Activated naive CD4-positive, alpha-beta T cell treated with anti-CD3 and anti-CD28 coated beads, Interleukin-2, amount 50 U/mL, for 72 hours (primary cell): Measurements from ENCODE around the gene GUCY2D. TPM values are rescaled to one million over a fixed set of nuclear protein-coding genes. Genes with fewer than 3 reads are reported as not detected.
A peak's percentile ranks its signal among the peaks of the same experiment; 100 is the strongest.

Source experiments
- ATAC-seq, 2 donors: fragments of 150-1000 bp; cut with Tn5 transposase; 2 replicates each; pipeline ENCODE4 v1.10.0; 2021; ENCODE audit warnings: mild to moderate bottlenecking in 2 of 2, moderate library complexity in 2 of 2
- DNase-seq, 2 donors: peaks; one replicate each; pipeline ENCODE4 v3.0.0; 2021 to 2022; ENCODE audit warnings: low spot score in 2 of 2
- H3K27ac Mint-ChIP-seq, 2 donors: one replicate each; pipeline ENCODE4 v1.8.0; 2022; ENCODE audit warnings: mild to moderate bottlenecking in 2 of 2, mixed read lengths in 2 of 2
- H3K36me3 Mint-ChIP-seq, 2 donors: one replicate each; pipeline ENCODE4 v1.8.0; 2022; ENCODE audit warnings: mixed read lengths in 2 of 2
- H3K9me3 Mint-ChIP-seq, 2 donors: one replicate each; pipeline ENCODE4 v1.8.0; 2022; ENCODE audit warnings: mixed read lengths in 2 of 2
- total RNA-seq, 2 donors: library from RNA; stranded (reverse); gene quantifications; one replicate each; pipeline ENCODE4 v1.2.3, GENCODE V29; 2022

GUCY2D gene
- total RNA-seq, 2 donors from 2014 or later: 0.19 TPM; not detected in 1

GRCh38 chr17:7987112-7987893 is 15.1 kb upstream of the GUCY2D start:
- H3K9me3 Mint-ChIP-seq: no peaks in the 10 kb centered on the region
- H3K36me3 Mint-ChIP-seq: no peaks in the 10 kb centered on the region
- no peak overlapping the region for H3K27ac Mint-ChIP-seq
- no peak for DNase-seq
- ATAC-seq: no peak

- DNase-seq (peak in 1 of 2 donors; percentile 77), ATAC-seq (peak; percentile 52 to 53)
- Mint-ChIP-seq H3K36me3 (no peaks in the 10 kb centered on the region), H3K9me3 (no peaks in the 10 kb centered on the region), H3K27ac (peak overlapping the region in 1 of 2 donors; percentile 60)
Observed at GRCh38 chr17:7988750-7989178, 13.7 kb upstream of the GUCY2D start.

- Mint-ChIP-seq H3K27ac (peak overlapping the region; percentile 44 to 88), H3K36me3 (no peaks in the 10 kb centered on the region), H3K9me3 (no peaks in the 10 kb centered on the region)
- ATAC-seq (peak; percentile 89 to 91), DNase-seq (peak; percentile 91 to 100)
Observed at GRCh38 chr17:7989781-7990655, 12.4 kb upstream of the GUCY2D start.

GRCh38 chr17:7992516-7992915 is 9.9 kb upstream of the GUCY2D start:
- ATAC-seq: no peak

GRCh38 chr17:7992924-7993323 is 9.5 kb upstream of the GUCY2D start:
- no peak for ATAC-seq
- no peaks in the 10 kb centered on the region for H3K36me3 Mint-ChIP-seq
- no peak overlapping the region for H3K27ac Mint-ChIP-seq
- no peaks in the 10 kb centered on the region for H3K9me3 Mint-ChIP-seq
- no peak for DNase-seq

More at GRCh38 chr17:7992516-7992915, 9.9 kb upstream of the GUCY2D start:
- no peak for DNase-seq
- Mint-ChIP-seq H3K9me3 (no peaks in the 10 kb centered on the region), H3K27ac (no peak overlapping the region), H3K36me3 (no peaks in the 10 kb centered on the region)

- Mint-ChIP-seq H3K27ac (no peak overlapping the region), H3K36me3 (no peaks in the 10 kb centered on the region), H3K9me3 (no peaks in the 10 kb centered on the region)
- ATAC-seq (no peak), DNase-seq (no peak)
Observed at GRCh38 chr17:7993972-7994589, 8.3 kb upstream of the GUCY2D start.

GRCh38 chr17:7995724-7996123 is 6.7 kb upstream of the GUCY2D start:
- no peak for ATAC-seq
- H3K27ac Mint-ChIP-seq: no peak overlapping the region
- H3K9me3 Mint-ChIP-seq: no peaks in the 10 kb centered on the region
- H3K36me3 Mint-ChIP-seq: no peaks in the 10 kb centered on the region
- no peak for DNase-seq

GRCh38 chr17:7997186-7997585 is 5.2 kb upstream of the GUCY2D start:
- DNase-seq (peak; percentile 30 to 42), ATAC-seq (peak; percentile 44 to 76)
- Mint-ChIP-seq H3K36me3 (no peaks in the 10 kb centered on the region), H3K9me3 (no peaks in the 10 kb centered on the region), H3K27ac (no peak overlapping the region)

- no peak overlapping the region for H3K27ac Mint-ChIP-seq
- ATAC-seq (no peak), DNase-seq (no peak)
- H3K36me3 Mint-ChIP-seq: no peaks in the 10 kb centered on the region
- no peaks in the 10 kb centered on the region for H3K9me3 Mint-ChIP-seq
Observed at GRCh38 chr17:8002721-8003593, 542 bp downstream of the GUCY2D start.

- ATAC-seq (no peak), DNase-seq (no peak)
- Mint-ChIP-seq H3K9me3 (no peaks in the 10 kb centered on the region), H3K36me3 (no peaks in the 10 kb centered on the region), H3K27ac (no peak overlapping the region)
Observed at GRCh38 chr17:8003594-8004181, 1.3 kb downstream of the GUCY2D start.

GRCh38 chr17:8004899-8005298 is 2.5 kb downstream of the GUCY2D start:
- no peak for DNase-seq
- Mint-ChIP-seq H3K9me3 (no peaks in the 10 kb centered on the region), H3K27ac (no peak overlapping the region), H3K36me3 (no peaks in the 10 kb centered on the region)
- no peak for ATAC-seq

- DNase-seq: no peak
- ATAC-seq: no peak
- Mint-ChIP-seq H3K36me3 (no peaks in the 10 kb centered on the region), H3K27ac (peak overlapping the region in 1 of 2 donors; percentile 41), H3K9me3 (no peaks in the 10 kb centered on the region)
Observed at GRCh38 chr17:8005357-8005756, 2.9 kb downstream of the GUCY2D start.

GRCh38 chr17:8005967-8006730 is 3.7 kb downstream of the GUCY2D start:
- ATAC-seq (peak in 1 of 2 donors; percentile 77), DNase-seq (no peak)
- Mint-ChIP-seq H3K27ac (no peak overlapping the region), H3K36me3 (no peaks in the 10 kb centered on the region), H3K9me3 (no peaks in the 10 kb centered on the region)

- ATAC-seq: no peak
- H3K27ac Mint-ChIP-seq: no peak overlapping the region
- no peaks in the 10 kb centered on the region for H3K9me3 Mint-ChIP-seq
- no peaks in the 10 kb centered on the region for H3K36me3 Mint-ChIP-seq
- no peak for DNase-seq
Observed at GRCh38 chr17:8006836-8007680, 4.6 kb downstream of the GUCY2D start.
